NT2/D1 (cell line): ENCODE data around the gene CCDC188.

ENCODE experiments used
- DNase-seq: peaks from one replicate; pipeline ENCODE4 v3.0.0-alpha.2; 2011; ENCODE audit warnings: low read depth, low spot score
- H3K27me3 ChIP-seq: 2 replicates; pipeline ENCODE4 v1.6.0; 2011; ENCODE audit warnings: mild to moderate bottlenecking; ENCODE audit not compliant: insufficient read length, insufficient read depth
- H3K36me3 ChIP-seq: 2 replicates; pipeline ENCODE4 v1.6.1; 2011; ENCODE audit warnings: mild to moderate bottlenecking, low read length, mixed read lengths; ENCODE audit not compliant: insufficient read depth, insufficient read length
- H3K4me1 ChIP-seq: 2 replicates; pipeline ENCODE4 v1.5.1; 2011; ENCODE audit not compliant: insufficient read depth, insufficient read length
- H3K4me3 ChIP-seq: 2 replicates; pipeline ENCODE4 v1.5.1; 2011; ENCODE audit warnings: low read depth; ENCODE audit not compliant: insufficient read length
- H3K9ac ChIP-seq: 2 replicates; pipeline ENCODE4 v1.6.0; 2011; ENCODE audit warnings: low read depth; ENCODE audit not compliant: insufficient read length
- H3K9me3 ChIP-seq: 2 replicates; pipeline ENCODE4 v1.5.1; 2011; ENCODE audit warnings: mild to moderate bottlenecking, low read length; ENCODE audit not compliant: insufficient read depth
- SUZ12 ChIP-seq: IDR thresholded peaks from 2 replicates; pipeline ENCODE4 v1.6.1; 2011; ENCODE audit not compliant: insufficient read length, insufficient read depth; ENCODE audit errors: extremely low read depth
- YY1 ChIP-seq: IDR thresholded peaks from 2 replicates; pipeline ENCODE4 v1.6.1; 2011; ENCODE audit not compliant: insufficient read length, insufficient read depth
- ZNF274 ChIP-seq: IDR thresholded peaks from 2 replicates; pipeline ENCODE4 v1.6.1; 2011; ENCODE audit warnings: mild to moderate bottlenecking, low read depth, low read length

The CCDC188 gene

DNA sequence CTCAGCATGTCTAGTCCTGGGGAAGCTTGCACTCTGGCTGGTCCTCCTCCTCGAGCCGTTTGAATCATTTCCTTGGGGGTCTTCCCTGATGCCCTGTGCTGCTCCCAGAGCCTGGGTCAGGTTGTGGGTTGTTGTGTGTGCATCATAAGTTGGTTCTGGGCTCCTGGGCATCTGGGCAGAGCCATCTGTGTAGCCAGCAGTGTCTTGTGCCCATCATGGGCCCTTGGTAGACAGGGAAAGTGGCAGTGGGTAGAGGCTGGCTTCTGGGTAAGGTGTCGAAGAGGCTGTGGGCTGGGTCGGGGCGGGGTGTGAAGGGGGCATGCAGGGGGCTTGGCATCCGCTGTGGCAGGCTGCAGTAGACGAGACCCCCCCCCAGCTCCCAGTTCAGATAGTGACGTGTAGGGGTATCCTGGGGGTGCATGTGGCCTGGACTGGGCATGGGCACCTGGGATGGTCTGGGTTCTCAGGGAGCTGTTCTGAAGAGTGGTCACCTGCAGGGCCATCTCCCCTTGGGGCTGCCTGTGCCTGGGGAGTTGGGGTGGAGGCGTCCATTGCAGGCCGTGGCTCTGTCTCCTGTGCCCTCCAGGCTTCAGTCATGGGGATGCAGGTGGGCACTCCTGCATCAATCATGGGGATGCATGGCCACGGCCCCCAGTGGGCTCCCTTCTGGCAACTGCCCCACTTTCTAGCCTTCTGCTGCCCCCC is 26.6 kb downstream of the CCDC188 start:
- Histone ChIP-seq H3K27me3 (no peaks in the 10 kb centered on the region), H3K9me3 (no peaks in the 10 kb centered on the region), H3K9ac (no peak overlapping the region), H3K4me1 (peaks cover 6% of the 10 kb centered on the region), H3K4me3 (no peak overlapping the region), H3K36me3 (peaks cover 88% of the 10 kb centered on the region)
- TF ChIP-seq YY1: no peak
- no peak for TF ChIP-seq ZNF274
- no peak for TF ChIP-seq SUZ12
- DNase-seq: no peak

GRCh38 chr22:20123366-20124082 is 27.3 kb downstream of the CCDC188 start:
- Histone ChIP-seq H3K9me3 (no peaks in the 10 kb centered on the region), H3K36me3 (peaks cover 91% of the 10 kb centered on the region), H3K4me3 (no peak overlapping the region), H3K27me3 (no peaks in the 10 kb centered on the region), H3K9ac (no peak overlapping the region), H3K4me1 (peaks cover 6% of the 10 kb centered on the region)
- DNase-seq: no peak
- TF ChIP-seq SUZ12: no peak

GRCh38 chr22:20121856-20122415 is 28.9 kb downstream of the CCDC188 start:
- Histone ChIP-seq H3K9ac (peak overlapping the region; percentile 50), H3K4me3 (no peak overlapping the region), H3K4me1 (peaks cover 6% of the 10 kb centered on the region), H3K9me3 (no peaks in the 10 kb centered on the region), H3K36me3 (peaks cover 82% of the 10 kb centered on the region), H3K27me3 (no peaks in the 10 kb centered on the region)
- DNase-seq: no peak
- TF ChIP-seq ZNF274: no peak
- TF ChIP-seq SUZ12: no peak
- TF ChIP-seq YY1: no peak

DNA sequence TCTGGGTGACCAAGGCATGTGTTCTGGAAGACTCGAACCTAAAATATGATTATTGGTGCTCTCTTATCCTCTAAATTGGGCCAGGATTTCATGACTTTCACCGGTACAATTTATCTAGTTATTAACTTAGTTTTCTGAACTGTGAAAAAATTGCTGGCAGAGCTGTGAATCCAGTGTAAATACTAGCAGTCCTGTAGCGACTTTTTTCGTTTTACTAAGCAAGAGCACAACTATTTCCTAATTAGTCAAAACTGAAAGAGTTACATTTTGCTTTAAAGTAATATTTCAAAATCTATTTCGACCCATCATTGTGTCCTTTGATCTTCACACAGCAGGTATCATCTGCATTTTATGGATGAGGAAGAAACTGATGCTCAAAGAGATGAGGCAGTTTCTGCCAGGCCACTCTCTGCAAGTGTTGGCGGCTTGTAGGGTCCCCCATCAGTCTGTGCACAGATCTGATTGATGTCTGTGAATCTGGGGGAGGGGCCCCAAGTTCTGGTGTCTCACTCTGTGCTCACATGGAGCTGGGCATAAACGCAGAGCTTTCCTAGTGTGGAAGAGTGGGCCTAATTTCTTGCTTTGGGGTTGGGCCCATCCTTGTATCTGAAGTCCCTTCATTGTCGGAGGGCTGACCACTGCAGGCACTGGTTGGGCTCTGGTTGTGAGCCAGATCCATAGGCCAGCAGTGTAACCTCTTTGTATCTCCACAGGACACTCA is 32.4 kb downstream of the CCDC188 start:
- Histone ChIP-seq H3K4me3 (peak overlapping the region; percentile 83), H3K9me3 (no peaks in the 10 kb centered on the region), H3K36me3 (peaks cover 76% of the 10 kb centered on the region), H3K9ac (peak overlapping the region; percentile 98), H3K27me3 (no peaks in the 10 kb centered on the region), H3K4me1 (peaks cover 8% of the 10 kb centered on the region)
- no peak for DNase-seq
- TF ChIP-seq YY1: no peak
- TF ChIP-seq SUZ12: no peak
- no peak for TF ChIP-seq ZNF274

DNA sequence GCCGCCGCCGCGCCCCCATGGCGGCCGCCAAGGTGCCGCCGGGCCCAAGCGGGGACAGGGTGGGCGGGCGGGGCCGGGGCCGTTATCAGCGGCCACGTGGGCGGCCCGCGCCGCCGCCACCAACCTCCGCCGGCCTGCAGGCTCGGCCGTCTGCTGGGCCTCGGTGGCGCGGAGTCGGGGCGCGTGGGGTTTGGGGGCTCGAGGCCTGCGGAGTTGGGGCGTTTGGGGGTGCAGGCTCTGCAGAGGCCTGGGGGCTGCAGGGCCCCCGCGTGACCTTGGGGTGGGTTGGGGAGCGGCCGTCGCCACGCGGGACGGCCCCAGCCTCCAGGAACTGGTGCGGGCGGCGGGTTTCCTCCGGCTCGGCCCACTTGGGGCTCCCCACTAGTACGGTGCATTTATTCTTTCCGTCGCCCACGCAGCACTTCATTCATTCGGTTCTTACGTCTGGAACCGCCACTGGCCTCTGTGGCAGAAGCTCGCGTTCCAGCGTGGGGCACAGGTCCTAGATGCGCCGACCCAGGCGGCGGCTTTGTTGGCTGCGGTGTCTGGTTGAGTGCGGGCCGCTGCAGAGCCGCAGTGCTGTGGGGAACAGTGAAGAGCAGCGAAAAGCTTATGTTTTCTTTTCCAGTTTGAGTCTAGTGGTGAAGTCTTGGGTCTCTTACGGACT is 33.1 kb downstream of the CCDC188 start:
- H3K9me3 ChIP-seq: no peaks in the 10 kb centered on the region
- no peak for DNase-seq
- TF ChIP-seq YY1 (no peak), ZNF274 (no peak), SUZ12 (no peak)
- no peaks in the 10 kb centered on the region for H3K27me3 ChIP-seq
- H3K36me3 ChIP-seq: peaks cover 78% of the 10 kb centered on the region
- H3K4me3 ChIP-seq: peak overlapping the region; percentile 83
- peaks cover 8% of the 10 kb centered on the region for H3K4me1 ChIP-seq
- H3K9ac ChIP-seq: peak overlapping the region; percentile 98

DNA sequence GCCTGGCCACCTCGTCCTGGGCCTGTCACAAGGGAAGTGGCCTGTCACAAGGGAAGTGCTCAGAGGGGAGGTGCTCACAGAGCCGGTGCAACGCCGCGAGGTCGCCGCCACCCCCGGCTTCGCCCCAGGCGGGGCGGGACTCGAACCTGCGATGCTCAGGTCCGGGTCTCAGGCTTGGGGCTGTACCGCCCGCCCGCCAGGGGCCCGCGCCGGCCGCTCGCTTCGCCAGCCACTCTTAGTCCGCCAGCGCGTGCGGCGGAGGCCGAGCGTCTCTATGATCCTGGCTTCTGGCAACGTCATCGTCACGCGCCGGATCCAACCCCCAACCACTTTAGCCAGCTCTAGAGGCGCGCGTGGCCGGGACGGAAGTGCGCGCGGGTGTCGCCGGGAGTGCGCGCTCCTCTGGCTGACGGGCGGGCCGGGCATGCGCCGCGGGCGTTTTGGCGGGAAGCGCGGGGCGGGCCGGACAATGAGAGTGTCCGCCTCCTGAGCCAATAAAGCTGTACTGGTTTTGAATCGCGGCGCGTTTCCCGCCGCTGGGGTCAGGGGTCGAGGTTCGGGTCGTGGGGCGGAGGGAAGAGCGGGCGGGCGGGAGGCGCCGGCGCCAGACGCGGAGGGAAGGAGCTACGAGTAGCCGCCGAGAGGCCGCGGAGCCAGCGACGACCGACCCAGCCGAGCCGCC is 33.8 kb downstream of the CCDC188 start, which contains the start of gene TRMT2A:
TSS of gene TRMT2A (minus strand) at position 276 of the 682 bp plus-strand sequence. CDS start 320 bp downstream, outside the sequence.
- TF ChIP-seq ZNF274: no peak
- TF ChIP-seq YY1: no peak
- TF ChIP-seq SUZ12: no peak
- H3K4me3 ChIP-seq: peak within 1 kb of the TSS; percentile 92
- peaks cover 6% of the 10 kb centered on the region for H3K4me1 ChIP-seq
- H3K36me3 ChIP-seq: peaks cover 78% of the 10 kb centered on the region
- no peaks in the 10 kb centered on the region for H3K27me3 ChIP-seq
- no peaks in the 10 kb centered on the region for H3K9me3 ChIP-seq
- peak within 1 kb of the TSS; percentile 98 for H3K9ac ChIP-seq
- DNase-seq: peak; percentile 97
